ENCODE results near the gene C1QTNF12. TPM values are rescaled to one million over a fixed set of nuclear protein-coding genes. Genes with fewer than 3 reads are reported as not detected.

Gene C1QTNF12
- total and polyA plus RNA-seq, 2 of the 8 experiments (the other 6 are each of a cell fraction or from before 2014, with no cell fraction given): 2.1 to 3.7 TPM

GRCh38 chr1:1204425-1204920 lies 42.0 kb downstream of the C1QTNF12 start:
- H3K79me1 ChIP-seq (ENCODE audit: low read depth, low read length): no peaks in the 10 kb centered on the region
- no peak overlapping the region for H3K4me2 ChIP-seq (ENCODE audit: insufficient read depth in 1 of 2, low read depth in 2 of 2, low read length in 2 of 2)
- H3K4ac ChIP-seq (replicated peaks; ENCODE audit: insufficient read length, low read depth, low read length): no peak overlapping the region
- H2BK12ac ChIP-seq (ENCODE audit: low read depth, low read length): no peak overlapping the region
- no peak overlapping the region for H2BK120ac ChIP-seq (replicated peaks; ENCODE audit: low read depth, low read length)
- H2BK20ac ChIP-seq (ENCODE audit: low read length): no peak overlapping the region
- no peaks in the 10 kb centered on the region for H3K36me3 ChIP-seq (ENCODE audit: control insufficient read depth in 2 of 4, insufficient read depth in 4 of 4, low read length in 3 of 4)
- no peak overlapping the region for H3K4me3 ChIP-seq (ENCODE audit: extremely low read depth in 1 of 4, insufficient read depth in 2 of 4, low read depth in 3 of 4, low read length in 4 of 4)
- H3K18ac ChIP-seq (ENCODE audit: extremely low read depth, low read length): no peak overlapping the region
- H3K9me3 ChIP-seq (ENCODE audit: insufficient read depth in 2 of 2, low read depth in 1 of 2, low read length in 1 of 2): no peaks in the 10 kb centered on the region
- H2AK5ac ChIP-seq (ENCODE audit: low read depth, low read length): no peak overlapping the region
- CTCF ChIA-PET (ENCODE audit: partially characterized antibody): interaction anchor here (0.8 to 1.7 kb wide), 5 partner anchors 11 to 96 kb away, joined by 3 read pairs; no protein-coding TSS in a partner anchor
- H4K5ac ChIP-seq (ENCODE audit: insufficient read length, low read depth, low read length): no peak overlapping the region
- FAIRE-seq (no peak), DNase-seq (ENCODE audit: low read depth in 1 of 2, low spot score in 2 of 2) (peak in 1 of 2 experiments; percentile 45)
- POLR2A ChIA-PET (ENCODE audit: partially characterized antibody): no interaction called here
- H4K8ac ChIP-seq (ENCODE audit: extremely low read depth, insufficient read depth, low read length): no peak overlapping the region; the same call in 1 of the 2 replicates
- H3K4me1 ChIP-seq (replicated peaks in 1 of 4; ENCODE audit: control insufficient read depth in 3 of 4, insufficient read depth in 4 of 4, low read length in 3 of 4): peaks cover 0 to 16% (median 6%) of the 10 kb centered on the region in 4 experiments; a peak in 6 of 7 replicates
- no peak overlapping the region for H4K91ac ChIP-seq (replicated peaks; ENCODE audit: insufficient read length, low read length)
- no peaks in the 10 kb centered on the region for H4K20me1 ChIP-seq (replicated peaks in 1 of 2; ENCODE audit: control insufficient read depth in 1 of 2, insufficient read depth in 2 of 2, low read length in 2 of 2)
- peaks cover 8% of the 10 kb centered on the region; the same call in 1 of the 2 replicates for H3K23me2 ChIP-seq (ENCODE audit: low read depth, low read length)
- 94% methylated on average over 4 of the region's 8 CpGs; no CpG with 5 or more reads in 1 of the 2 experiments for WGBS, 2 experiments (ENCODE audit: extremely low coverage in 1 of 2, insufficient coverage in 1 of 2, insufficient read length in 1 of 2, insufficient replicate concordance in 2 of 2, low coverage in 1 of 2, low lambda C conversion rate in 2 of 2, missing lambda C conversion rate in 1 of 2)
- no peak overlapping the region for H3K14ac ChIP-seq (ENCODE audit: insufficient read length)
- no peak overlapping the region for H2BK15ac ChIP-seq (ENCODE audit: low read length)
- H3K27ac ChIP-seq (ENCODE audit: low read depth, low read length): no peak overlapping the region
- H3K9ac ChIP-seq (replicated peaks in 1 of 4; ENCODE audit: extremely low read depth in 1 of 4, low read depth in 3 of 4, low read length in 3 of 4): no peak overlapping the region
- no peak overlapping the region for H3K23ac ChIP-seq (ENCODE audit: insufficient read length)
- no peak overlapping the region for H2AFZ ChIP-seq (ENCODE audit: low read length)
- H3K56ac ChIP-seq (replicated peaks; ENCODE audit: insufficient read length, low read depth, low read length): no peak overlapping the region
- peaks cover 2 to 19% (median 17%) of the 10 kb centered on the region in 4 experiments for H3K27me3 ChIP-seq (replicated peaks in 1 of 4; ENCODE audit: control insufficient read depth in 3 of 4, extremely low read depth in 1 of 4, insufficient read depth in 3 of 4, low read length in 3 of 4)
- no peaks in the 10 kb centered on the region for H3K79me2 ChIP-seq (ENCODE audit: control insufficient read depth in 1 of 2, insufficient read depth in 2 of 2, low read length in 2 of 2)
- H2BK5ac ChIP-seq (ENCODE audit: low read depth, low read length): no peak overlapping the region
- TF ChIP-seq KDM1A (IDR thresholded peaks at IDR 0.05; ENCODE audit: borderline replicate concordance, low read length) (no peak), RFX5 (IDR thresholded peaks at IDR 0.05; ENCODE audit: borderline replicate concordance, low read depth, low read length) (no peak), CHD1 (IDR thresholded peaks at IDR 0.05; ENCODE audit: low read depth, low read length) (no peak), USF2 (IDR thresholded peaks at IDR 0.05; ENCODE audit: low read length) (no peak), SIRT6 (IDR thresholded peaks at IDR 0.05; ENCODE audit: low read length) (no peak), SP4 (IDR thresholded peaks at IDR 0.05; ENCODE audit: low read length) (no peak), TAF1 (IDR thresholded peaks at IDR 0.05; ENCODE audit: low read depth, low read length) (no peak), PHF8 (conservative IDR thresholded peaks at IDR 0.05; ENCODE audit: low read depth, low read length) (no peak), CREB1 (IDR thresholded peaks at IDR 0.05) (no peak), MAX (IDR thresholded peaks at IDR 0.05) (no peak)
